Pons (tissue), 1 donor: Measurements from ENCODE around the gene AP1G1.
"Not testable (repeated sequence)": the region's sequence is repeated elsewhere in the genome, so short reads cannot be mapped to it uniquely, and the experiment has no call there.

ENCODE experiments used
- DNase-seq: peaks from one replicate; pipeline ENCODE4 v3.0.0-alpha.2; 2016; ENCODE audit warnings: low spot score

AP1G1 gene

DNA sequence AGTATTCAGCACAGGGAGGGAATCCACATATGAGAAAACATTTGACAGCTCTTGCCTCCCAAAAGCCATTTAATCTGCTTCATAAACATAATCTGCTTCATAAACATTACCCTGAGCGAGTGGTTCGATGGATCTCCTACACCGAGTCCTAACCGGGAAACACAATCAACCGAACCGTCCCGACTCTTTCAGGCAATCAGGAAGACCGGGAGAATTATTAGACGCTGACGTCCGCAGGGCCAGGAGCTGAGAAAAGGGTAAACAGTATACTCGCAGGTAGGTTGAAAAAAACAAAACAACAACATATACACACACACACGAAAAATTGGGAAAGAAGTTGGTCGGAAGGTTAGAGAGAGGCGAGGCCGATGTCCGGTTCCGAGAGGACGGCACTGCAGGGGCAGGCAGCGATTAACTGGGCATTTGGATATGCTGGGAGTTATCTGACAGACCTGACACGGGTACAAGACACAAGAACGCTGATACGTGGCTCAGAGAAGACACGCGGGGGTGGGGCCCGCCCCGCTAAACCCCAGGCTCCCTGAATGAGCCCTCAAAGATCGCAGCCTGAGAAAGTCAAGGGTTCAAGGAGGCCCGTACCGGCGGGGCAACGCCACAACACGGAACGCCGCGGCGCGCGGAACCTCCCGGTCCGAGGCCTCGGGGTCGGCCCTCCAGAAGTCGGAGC lies 585 bp downstream of the AP1G1 start:
- peak; percentile 25 for DNase-seq

- DNase-seq = no peak
Observed at GRCh38 chr16:71803305-71803690, 5.3 kb downstream of the AP1G1 start.

DNA sequence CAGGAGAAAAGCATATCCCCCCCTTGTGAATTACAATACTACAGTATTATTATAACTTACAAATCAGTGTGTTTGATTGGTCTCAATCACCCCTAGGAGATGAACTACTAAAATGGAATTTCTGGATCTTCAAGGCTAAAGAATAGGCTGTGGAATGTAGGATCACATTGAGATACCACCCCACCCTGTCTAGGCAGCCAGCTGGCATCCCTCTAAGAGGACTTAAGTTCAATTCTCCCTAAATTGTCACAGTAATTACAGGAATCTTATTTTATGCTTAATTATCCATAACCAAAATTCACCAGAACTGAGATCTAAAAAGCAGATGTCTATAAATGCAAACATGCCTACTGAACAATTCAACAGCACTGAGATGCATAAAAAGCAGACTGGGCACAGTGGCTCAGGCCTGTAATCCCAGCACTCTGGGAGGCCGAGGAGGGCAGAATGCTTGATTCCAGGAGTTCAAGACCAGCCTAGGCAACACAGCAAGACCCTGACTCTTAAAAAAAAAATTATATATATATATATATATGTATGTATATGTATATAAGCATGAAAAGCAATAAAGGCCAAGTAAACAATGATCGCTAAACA lies 12.0 kb downstream of the AP1G1 start:
- no peak for DNase-seq

- DNase-seq = no peak
Observed at GRCh38 chr16:71794943-71795342, 13.7 kb downstream of the AP1G1 start.

- DNase-seq = no peak
Observed at GRCh38 chr16:71794018-71794417, 14.6 kb downstream of the AP1G1 start.

- DNase-seq = no peak
Observed at GRCh38 chr16:71792176-71792575, 16.5 kb downstream of the AP1G1 start.

DNA sequence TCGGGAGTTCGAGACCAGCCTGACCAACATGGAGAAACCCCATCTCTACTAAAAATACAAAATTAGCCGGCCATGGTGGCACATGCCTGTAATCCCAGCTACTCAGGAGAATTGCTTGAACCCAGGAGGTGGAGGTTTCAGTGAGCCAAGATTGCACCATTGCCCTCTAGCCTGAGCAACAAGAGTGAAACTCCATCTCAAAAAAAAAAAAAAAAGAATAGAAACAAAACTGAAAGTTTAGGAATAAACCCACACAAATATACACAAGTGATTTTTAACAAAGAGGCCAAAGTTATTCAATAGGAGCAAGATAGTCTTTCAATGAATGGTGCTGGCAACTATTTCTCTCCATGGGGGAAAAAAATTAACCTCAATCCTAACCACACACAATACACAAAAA lies 18.3 kb downstream of the AP1G1 start:
- not testable (repeated sequence) for DNase-seq

DNA sequence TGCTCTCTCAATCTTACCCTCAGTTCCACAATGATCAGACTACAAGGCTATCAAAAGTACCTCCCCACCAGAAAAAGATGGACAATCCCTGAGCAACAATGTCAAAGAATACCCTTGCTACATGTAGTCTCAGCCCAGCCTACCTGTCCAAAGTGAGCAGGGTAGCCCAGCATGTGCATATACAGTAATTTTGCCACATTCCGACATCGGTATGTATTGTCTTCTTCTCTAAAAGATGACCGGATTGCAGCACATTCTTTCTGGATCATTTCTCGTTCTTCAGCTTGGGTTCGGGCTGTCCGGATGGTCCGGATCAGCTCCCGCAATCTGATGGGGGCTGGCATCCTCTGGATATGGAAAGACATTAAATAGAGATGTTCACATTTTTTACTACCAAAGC lies 19.5 kb downstream of the AP1G1 start:
- no peak for DNase-seq

DNA sequence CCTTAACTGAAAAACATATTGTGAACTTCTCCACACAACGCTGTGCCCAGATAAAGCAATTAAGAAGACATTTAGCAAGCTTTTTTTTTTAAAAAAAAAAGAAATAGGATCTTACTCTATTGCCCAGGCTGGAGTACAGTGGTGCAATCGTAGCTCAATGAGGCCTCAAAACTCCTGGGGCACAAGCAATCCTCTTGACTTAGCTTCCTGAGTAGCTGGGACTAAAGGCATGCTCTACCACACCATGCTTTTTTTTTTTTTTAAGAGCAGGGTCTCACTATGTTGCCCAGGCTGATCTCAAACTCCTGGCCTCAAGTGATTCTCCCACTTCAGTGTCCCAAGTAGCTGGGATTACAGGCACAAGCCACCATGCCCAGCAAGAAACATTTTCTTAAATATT lies 20.1 kb downstream of the AP1G1 start:
- no peak for DNase-seq

DNA sequence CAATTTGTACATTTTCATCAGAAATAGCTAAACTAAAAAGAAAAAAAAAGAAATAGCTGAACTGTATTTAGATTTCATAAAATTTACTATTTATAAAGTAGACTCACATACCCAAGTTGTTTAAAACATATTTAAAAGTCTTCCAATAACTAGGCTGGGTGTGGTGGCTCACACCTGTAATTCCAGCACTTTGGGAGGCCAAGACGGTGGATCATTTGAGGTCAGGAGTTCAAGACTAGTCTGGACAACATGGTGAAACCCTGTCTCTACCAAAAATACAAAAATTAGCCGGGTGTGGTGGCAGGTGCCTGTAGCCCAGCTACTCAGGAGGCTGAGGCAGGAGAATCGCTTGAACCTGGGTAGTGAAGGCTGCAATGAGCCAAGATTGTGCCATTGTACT lies 23.5 kb downstream of the AP1G1 start:
- not testable (repeated sequence) for DNase-seq

GRCh38 chr16:71784093-71784492 lies 24.5 kb downstream of the AP1G1 start:
- no peak for DNase-seq

GRCh38 chr16:71781741-71782140 lies 26.9 kb downstream of the AP1G1 start:
- DNase-seq = no peak

DNA sequence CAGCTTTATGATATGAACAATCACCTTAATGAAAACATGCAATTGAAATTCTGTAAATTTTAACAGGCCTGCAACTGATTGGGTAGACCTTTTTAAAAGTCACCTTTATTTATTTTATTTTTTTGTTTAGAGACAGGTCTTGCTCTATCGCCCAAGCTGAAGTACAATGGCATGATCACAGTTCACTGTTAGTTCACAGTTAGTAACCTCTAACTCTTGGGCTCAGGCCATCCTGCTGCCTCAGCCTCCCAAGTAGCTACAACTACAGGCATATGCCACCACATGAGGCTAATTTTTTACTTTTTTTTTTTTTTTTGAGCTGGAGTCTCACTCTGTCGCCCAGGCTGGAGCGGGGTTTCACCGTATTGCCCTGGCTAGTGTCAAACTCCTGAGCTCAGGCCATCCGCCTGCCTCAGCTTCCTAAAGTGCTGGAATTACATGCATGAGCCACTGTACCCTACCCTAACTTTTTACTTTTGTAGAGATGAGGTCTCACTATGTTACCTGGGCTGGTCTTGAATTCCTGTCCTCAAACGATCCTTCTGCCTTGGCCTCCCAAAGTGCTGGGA lies 28.0 kb downstream of the AP1G1 start:
- no peak for DNase-seq

- no peak for DNase-seq
Observed at GRCh38 chr16:71778780-71779179, 29.9 kb downstream of the AP1G1 start.

- no peak for DNase-seq
Observed at GRCh38 chr16:71777329-71777728, 31.3 kb downstream of the AP1G1 start.

GRCh38 chr16:71775949-71776348 lies 32.7 kb downstream of the AP1G1 start:
- no peak for DNase-seq

DNA sequence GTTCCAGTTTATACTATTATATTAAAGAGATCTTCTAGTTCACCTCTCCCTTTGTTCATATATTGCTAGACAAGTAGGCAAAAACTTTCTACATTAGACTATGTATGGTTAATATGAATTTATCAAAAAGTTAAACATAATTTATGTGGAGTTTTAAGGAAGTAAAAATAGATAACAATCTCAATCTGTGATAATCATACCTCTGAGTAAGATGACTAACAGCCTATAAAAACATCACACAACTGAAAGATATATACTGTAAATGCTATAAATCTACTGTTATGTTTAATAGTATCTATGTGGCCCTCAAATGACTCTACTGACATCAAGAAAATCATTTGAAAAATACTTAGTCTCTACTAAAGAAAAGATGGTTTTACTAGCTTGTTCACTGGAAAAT lies 37.1 kb downstream of the AP1G1 start:
- no peak for DNase-seq

GRCh38 chr16:71769222-71769621 lies 39.4 kb downstream of the AP1G1 start:
- peak; percentile 78 for DNase-seq

- DNase-seq = peak; percentile 82
Observed at GRCh38 chr16:71767060-71767900, 41.4 kb downstream of the AP1G1 start.

DNA sequence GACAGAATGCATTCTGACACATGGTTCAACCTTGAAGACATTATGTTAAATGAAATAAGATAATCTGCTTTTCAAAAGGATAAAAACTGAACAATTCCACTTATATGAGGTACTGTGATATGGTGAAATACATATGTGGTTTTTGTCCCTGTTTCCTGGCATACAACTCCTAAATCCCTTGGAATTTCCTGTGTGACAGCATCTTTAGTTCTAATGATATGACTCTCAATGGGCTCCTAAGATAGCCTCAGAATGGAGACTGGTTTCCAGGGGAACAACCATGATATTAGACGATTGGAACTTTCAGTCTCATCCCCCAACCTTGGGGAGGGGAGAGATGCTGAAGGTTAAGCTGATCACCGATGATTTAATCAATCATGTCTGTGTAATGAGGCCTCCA lies 46.4 kb downstream of the AP1G1 start:
- no peak for DNase-seq

GRCh38 chr16:71761097-71761496 lies 47.5 kb downstream of the AP1G1 start:
- no peak for DNase-seq

- peak; percentile 15 for DNase-seq
Observed at GRCh38 chr16:71758293-71758760, 50.3 kb downstream of the AP1G1 start.

- DNase-seq = no peak
Observed at GRCh38 chr16:71754652-71755051, 54.0 kb downstream of the AP1G1 start.
